Mononuclear cell (primary cell): ENCODE measurements around the gene EPHB2. TPM values are rescaled to one million over a fixed set of nuclear protein-coding genes. Genes with fewer than 3 reads are reported as not detected.
"Not testable (repeated sequence)": the region's sequence is repeated elsewhere in the genome, so short reads cannot be mapped to it uniquely, and the experiment has no call there.

Experiments used
- H3K27me3 ChIP-seq: 2 replicates; pipeline ENCODE4 v1.6.0; 2011; ENCODE audit warnings: low read length, control low read depth; ENCODE audit not compliant: insufficient read depth
- H3K4me1 ChIP-seq: 2 replicates; pipeline ENCODE4 v1.5.1; 2011; ENCODE audit warnings: mild to moderate bottlenecking, low read length, control low read depth; ENCODE audit not compliant: insufficient read depth
- H3K4me3 ChIP-seq: 2 replicates; pipeline ENCODE4 v1.5.1; 2011; ENCODE audit warnings: mild to moderate bottlenecking, low read length, moderate library complexity
- H3K9me3 ChIP-seq: 2 replicates; pipeline ENCODE4 v1.5.1; 2011; ENCODE audit warnings: low read depth, mild to moderate bottlenecking, control low read depth, low read length
- total RNA-seq: library from RNA; depleted of rRNA; stranded (reverse); fragments of >200 nt; gene quantifications from one replicate; pipeline ENCODE4 v1.2.3, GENCODE V29; 2012

EPHB2 gene
- total RNA-seq, 1 donor: 1.0 TPM

- peaks cover 26% of the 10 kb centered on the region for H3K4me1 ChIP-seq
- no peaks in the 10 kb centered on the region for H3K9me3 ChIP-seq
- no peak overlapping the region for H3K4me3 ChIP-seq
- H3K27me3 ChIP-seq: peaks cover 13% of the 10 kb centered on the region
These were observed 5.1 kb upstream of the EPHB2 start for GRCh38 chr1:22705586-22705985.

- H3K9me3 ChIP-seq, H3K4me3 ChIP-seq: not testable (repeated sequence)
- Histone ChIP-seq H3K27me3 (peaks cover 13% of the 10 kb centered on the region), H3K4me1 (peaks cover 26% of the 10 kb centered on the region)
These were observed 4.5 kb upstream of the EPHB2 start for GRCh38 chr1:22706100-22706499.

- H3K4me3 ChIP-seq: no peak overlapping the region
- peaks cover 27% of the 10 kb centered on the region for H3K4me1 ChIP-seq
- H3K9me3 ChIP-seq: no peaks in the 10 kb centered on the region
- H3K27me3 ChIP-seq: peaks cover 34% of the 10 kb centered on the region
These were observed 1.9 kb upstream of the EPHB2 start for GRCh38 chr1:22708777-22709176.

- Histone ChIP-seq H3K4me3 (no peak overlapping the region), H3K27me3 (peaks cover 36% of the 10 kb centered on the region), H3K4me1 (peaks cover 27% of the 10 kb centered on the region), H3K9me3 (no peaks in the 10 kb centered on the region)
These were observed 1.4 kb upstream of the EPHB2 start for GRCh38 chr1:22709227-22709626.

GRCh38 chr1:22709891-22710700, 543 bp upstream of the EPHB2 start:
- no peak overlapping the region for H3K4me3 ChIP-seq
- peaks cover 39% of the 10 kb centered on the region for H3K27me3 ChIP-seq

GRCh38 chr1:22711071-22711470, 432 bp downstream of the EPHB2 start:
- Histone ChIP-seq H3K4me1 (peaks cover 27% of the 10 kb centered on the region), H3K9me3 (no peaks in the 10 kb centered on the region), H3K27me3 (peaks cover 39% of the 10 kb centered on the region), H3K4me3 (no peak overlapping the region)

More at GRCh38 chr1:22709891-22710700, 543 bp upstream of the EPHB2 start:
- H3K4me1 ChIP-seq: peaks cover 27% of the 10 kb centered on the region
- H3K9me3 ChIP-seq: no peaks in the 10 kb centered on the region

- Histone ChIP-seq H3K9me3 (no peaks in the 10 kb centered on the region), H3K27me3 (peaks cover 39% of the 10 kb centered on the region), H3K4me3 (no peak overlapping the region), H3K4me1 (peaks cover 27% of the 10 kb centered on the region)
These were observed 1.2 kb downstream of the EPHB2 start for GRCh38 chr1:22711591-22712501.

- peaks cover 32% of the 10 kb centered on the region for H3K4me1 ChIP-seq
- no peaks in the 10 kb centered on the region for H3K9me3 ChIP-seq
- no peak overlapping the region for H3K4me3 ChIP-seq
- peaks cover 39% of the 10 kb centered on the region for H3K27me3 ChIP-seq
These were observed 2.0 kb downstream of the EPHB2 start for GRCh38 chr1:22712502-22713271.

GRCh38 chr1:22714455-22714854, 3.8 kb downstream of the EPHB2 start:
- Histone ChIP-seq H3K4me3 (no peak overlapping the region), H3K4me1 (peaks cover 16% of the 10 kb centered on the region), H3K27me3 (peaks cover 31% of the 10 kb centered on the region), H3K9me3 (no peaks in the 10 kb centered on the region)

GRCh38 chr1:22717037-22717760, 6.6 kb downstream of the EPHB2 start:
- H3K9me3 ChIP-seq: no peaks in the 10 kb centered on the region
- H3K27me3 ChIP-seq: peaks cover 20% of the 10 kb centered on the region
- no peak overlapping the region for H3K4me3 ChIP-seq
- peaks cover 4% of the 10 kb centered on the region for H3K4me1 ChIP-seq

GRCh38 chr1:22721122-22721873, 10.7 kb downstream of the EPHB2 start:
- peaks cover 4% of the 10 kb centered on the region for H3K4me1 ChIP-seq
- H3K9me3 ChIP-seq: no peaks in the 10 kb centered on the region
- H3K4me3 ChIP-seq: no peak overlapping the region
- H3K27me3 ChIP-seq: no peaks in the 10 kb centered on the region

- Histone ChIP-seq H3K4me3 (no peak overlapping the region), H3K27me3 (no peaks in the 10 kb centered on the region), H3K4me1 (no peaks in the 10 kb centered on the region), H3K9me3 (no peaks in the 10 kb centered on the region)
These were observed 12.4 kb downstream of the EPHB2 start for GRCh38 chr1:22722901-22723550.

GRCh38 chr1:22727873-22728272, 17.2 kb downstream of the EPHB2 start:
- H3K4me3 ChIP-seq: no peak overlapping the region

More at GRCh38 chr1:22727873-22728272, 17.2 kb downstream of the EPHB2 start:
- Histone ChIP-seq H3K27me3 (no peaks in the 10 kb centered on the region), H3K9me3 (no peaks in the 10 kb centered on the region), H3K4me1 (no peaks in the 10 kb centered on the region)
